B cell (primary cell): Measurements from ENCODE around the gene SMC6. TPM values are rescaled to one million over a fixed set of nuclear protein-coding genes. Genes with fewer than 3 reads are reported as not detected.
A peak's percentile ranks its signal among the peaks of the same experiment; 100 is the strongest.

Experiments
- ATAC-seq: fragments of 200-7000 bp; cut with Tn5 transposase; one replicate; pipeline ENCODE4 v1.10.0; 2021; ENCODE audit warnings: low read depth, mild to moderate bottlenecking, moderate number of reproducible peaks, moderate library complexity
- CTCF ChIA-PET: fragments of 350-600 bp; sonication (Branson Sonifier 250); formaldehyde crosslinking; loops from one replicate; lab custom pipeline; 2021; ENCODE audit warnings: antibody characterized with exemption, inconsistent platforms; lab: Charles Lee
- POLR2A ChIA-PET: fragments of 350-600 bp; sonication (Branson Sonifier 250); formaldehyde crosslinking; loops from one replicate; lab custom pipeline; 2021; ENCODE audit warnings: antibody characterized with exemption; lab: Charles Lee
- DNase-seq: peaks from one replicate; pipeline ENCODE4 v3.0.0; 2013
- H2AFZ ChIP-seq: 2 replicates; pipeline ENCODE4 v1.6.1; 2012; ENCODE audit warnings: mild to moderate bottlenecking, low read depth, low read length; ENCODE audit not compliant: insufficient read depth, poor library complexity, severe bottlenecking
- H3K27ac ChIP-seq, 2 donors: 1 replicate in 1 of 2; 2 replicates in 1 of 2; pipeline ENCODE4 v1.5.1; 2012 to 2013; ENCODE audit warnings: low read length in 2 of 2, mild to moderate bottlenecking in 2 of 2, moderate library complexity in 1 of 2
- H3K27me3 ChIP-seq, 4 experiments: fragments of 200-600 bp in 1 of 4; sonication (generic) in 1 of 4; replicated peaks in 1 of 4; 1 replicate in 2 of 4; 2 replicates in 2 of 4; pipeline versions ENCODE4 v1.6.1 to v1.7.0; 2013 to 2016; ENCODE audit warnings: low read length in 3 of 4, mild to moderate bottlenecking in 2 of 4, mixed read lengths in 1 of 4, moderate library complexity in 1 of 4; ENCODE audit not compliant: insufficient read depth in 4 of 4, control insufficient read depth in 3 of 4; ENCODE audit errors: control extremely low read depth in 1 of 4
- H3K36me3 ChIP-seq, 2 experiments: replicated peaks in 1 of 2; 1 replicate in 1 of 2; 2 replicates in 1 of 2; pipeline versions ENCODE4 v1.6.1 to v1.7.1; 2013; ENCODE audit warnings: low read length in 1 of 2; ENCODE audit not compliant: insufficient read depth in 2 of 2, control insufficient read depth in 1 of 2; ENCODE audit errors: control extremely low read depth in 1 of 2, extremely low read depth in 1 of 2
- H3K4me1 ChIP-seq, 2 donors: fragments of 200-600 bp in 1 of 2; sonication (generic) in 1 of 2; 1 replicate in 1 of 2; 2 replicates in 1 of 2; pipeline versions ENCODE4 v1.5.1 to v1.6.1; 2013 to 2017; ENCODE audit warnings: low read length in 2 of 2; ENCODE audit not compliant: control insufficient read depth in 2 of 2, insufficient read depth in 2 of 2
- H3K4me2 ChIP-seq: replicated peaks from 2 replicates; pipeline ENCODE3; 2012; ENCODE audit warnings: mild to moderate bottlenecking, low read depth, low read length; ENCODE audit not compliant: poor library complexity, severe bottlenecking
- H3K4me3 ChIP-seq, 5 experiments: fragments of 200-600 bp in 1 of 5; sonication (generic) in 1 of 5; 1 replicate in 3 of 5; 2 replicates in 2 of 5; pipeline versions ENCODE4 v1.5.1 to v1.7.0; 2011 to 2016; ENCODE audit warnings: low read length in 4 of 5, mild to moderate bottlenecking in 4 of 5, low read depth in 2 of 5, control low read depth in 1 of 5, moderate library complexity in 1 of 5; ENCODE audit not compliant: insufficient read depth in 1 of 5; ENCODE audit errors: control extremely low read depth in 1 of 5, extremely low read depth in 1 of 5
- H3K79me2 ChIP-seq: fragments of 200-600 bp; sonication (generic); one replicate; pipeline ENCODE4 v1.6.0; 2016; ENCODE audit warnings: low read length; ENCODE audit not compliant: control insufficient read depth, insufficient read depth
- H3K9ac ChIP-seq: fragments of 200-600 bp; sonication (generic); 2 replicates; pipeline ENCODE4 v1.6.1; 2017; ENCODE audit warnings: mild to moderate bottlenecking, low read length, moderate library complexity
- H3K9me3 ChIP-seq, 3 donors: one replicate each; pipeline versions ENCODE4 v1.6.1 to v1.7.1; 2013; ENCODE audit warnings: low read length in 2 of 3; ENCODE audit not compliant: control insufficient read depth in 2 of 3, insufficient read depth in 1 of 3; ENCODE audit errors: control extremely low read depth in 1 of 3
- H4K20me1 ChIP-seq: 2 replicates; pipeline ENCODE4 v1.6.0; 2012; ENCODE audit warnings: mild to moderate bottlenecking, low read length; ENCODE audit not compliant: insufficient read depth, control insufficient read depth, poor library complexity, severe bottlenecking
- H3K27ac Mint-ChIP-seq: one replicate; pipeline ENCODE4 v1.8.0; 2021; ENCODE audit warnings: mixed read lengths
- H3K27me3 Mint-ChIP-seq: one replicate; pipeline ENCODE4 v1.8.0; 2021; ENCODE audit warnings: mixed read lengths
- H3K4me1 Mint-ChIP-seq: one replicate; pipeline ENCODE4 v1.8.0; 2021; ENCODE audit warnings: mixed read lengths
- H3K4me3 Mint-ChIP-seq: one replicate; pipeline ENCODE4 v1.8.0; 2021; ENCODE audit warnings: mixed read lengths
- H3K9me3 Mint-ChIP-seq: one replicate; pipeline ENCODE4 v1.8.0; 2022; ENCODE audit warnings: mixed read lengths; ENCODE audit not compliant: insufficient read depth
- CTCF ChIP-seq: fragments of 200-600 bp; IDR thresholded peaks from one replicate; pipeline ENCODE4 v1.8.0; 2022; ENCODE audit warnings: antibody characterized with exemption, mild to moderate bottlenecking
- EZH2 ChIP-seq: IDR thresholded peaks from 2 replicates; pipeline ENCODE4 v1.6.1; 2012; ENCODE audit warnings: borderline replicate concordance, low read depth, mild to moderate bottlenecking, moderate library complexity, low read length; ENCODE audit not compliant: insufficient read depth, poor library complexity, severe bottlenecking
- WGBS: methylation state at CpG from one replicate; pipeline ENCODE4 v1.1.5; 2013; ENCODE audit warnings: missing lambda C conversion rate; ENCODE audit not compliant: insufficient coverage; 5-methylcytosine and 5-hydroxymethylcytosine counted together
- intact Hi-C: fragments of 100-400 bp; cut with micrococcal nuclease; formaldehyde crosslinking; loops from one replicate; pipeline ENCODE4 v1.10.0; 2022
- polyA plus RNA-seq: library from polyadenylated mRNA; depleted of rRNA; stranded (reverse); fragments of >200 nt; gene quantifications from 2 replicates; pipeline ENCODE4 v1.2.3, GENCODE V29; 2012
- total RNA-seq, 2 donors: library from RNA; stranded (reverse); fragments of 120-200 nt in 1 of 2; gene quantifications; 1 replicate in 1 of 2; 2 replicates in 1 of 2; pipeline versions ENCODE4 v1.2.3 to v1.2.4, GENCODE V29; 2013 to 2022

Gene SMC6
- total and polyA plus RNA-seq, 2 donors (not counting 1 experiment from before 2014, with no cell fraction given), result 27.2 to 111 TPM

- Histone ChIP-seq H3K36me3 (no peaks in the 10 kb centered on the region), H3K4me1 (peaks cover 0 to 3% of the 10 kb centered on the region in 2 donors), H3K4me3 (no peak overlapping the region), H3K4me2 (no peak overlapping the region), H3K79me2 (no peaks in the 10 kb centered on the region), H3K9me3 (no peaks in the 10 kb centered on the region), H3K9ac (no peak overlapping the region), H3K27ac (no peak overlapping the region), H2AFZ (no peak overlapping the region), H3K27me3 (no peaks in the 10 kb centered on the region), H4K20me1 (no peaks in the 10 kb centered on the region)
- ChIA-PET POLR2A (no interaction called here), CTCF (interaction anchor here (0.5 kb wide), 1 partner anchor 202 kb away, joined by 3 read pairs; no protein-coding TSS in a partner anchor)
- intact Hi-C loops, result no loop called here
- TF ChIP-seq CTCF (no peak), EZH2 (no peak)
- Mint-ChIP-seq H3K27ac (peak overlapping the region; percentile 1), H3K4me1 (peaks cover 9% of the 10 kb centered on the region), H3K27me3 (no peaks in the 10 kb centered on the region), H3K9me3 (no peaks in the 10 kb centered on the region), H3K4me3 (no peak overlapping the region)
- ATAC-seq, result no peak
- 93% methylated on average over 10 of the region's 11 CpGs for WGBS
- DNase-seq, result no peak
Observed at GRCh38 chr2:17649026-17649425, 104.6 kb downstream of the SMC6 start.

GRCh38 chr2:17648581-17648980 lies 105.0 kb downstream of the SMC6 start:
- WGBS, result 83% methylated on average over 1 of the region's 1 CpG

More at GRCh38 chr2:17648581-17648980, 105.0 kb downstream of the SMC6 start:
- no peak for DNase-seq
- intact Hi-C loops, result no loop called here
- no peak overlapping the region for H3K4me3 ChIP-seq
- H3K4me1 Mint-ChIP-seq, result peaks cover 9% of the 10 kb centered on the region
- no peak overlapping the region for H3K27ac Mint-ChIP-seq
- H3K4me2 ChIP-seq, result no peak overlapping the region
- H3K4me3 Mint-ChIP-seq, result no peak overlapping the region
- ATAC-seq, result no peak
- no peak overlapping the region for H3K9ac ChIP-seq
- H3K27ac ChIP-seq, result no peak overlapping the region
- POLR2A ChIA-PET, result no interaction called here
- no peaks in the 10 kb centered on the region for H3K79me2 ChIP-seq
- no peaks in the 10 kb centered on the region for H3K9me3 ChIP-seq
- TF ChIP-seq EZH2, result no peak
- H2AFZ ChIP-seq, result no peak overlapping the region
- H3K9me3 Mint-ChIP-seq, result no peaks in the 10 kb centered on the region
- no peaks in the 10 kb centered on the region for H3K27me3 Mint-ChIP-seq
- CTCF ChIA-PET, result interaction anchor here (0.5 kb wide), 1 partner anchor 202 kb away, joined by 3 read pairs; no protein-coding TSS in a partner anchor
- H4K20me1 ChIP-seq, result no peaks in the 10 kb centered on the region
- no peaks in the 10 kb centered on the region for H3K27me3 ChIP-seq
- no peaks in the 10 kb centered on the region for H3K36me3 ChIP-seq
- peaks cover 0 to 3% of the 10 kb centered on the region in 2 donors for H3K4me1 ChIP-seq
